WERI-Rb-1 (cell line): ENCODE data around the gene NKTR.
A peak's percentile ranks its signal among the peaks of the same experiment; 100 is the strongest.
"Not testable (repeated sequence)": the region's sequence is repeated elsewhere in the genome, so short reads cannot be mapped to it uniquely, and the experiment has no call there.

Experiments
- DNase-seq: peaks from one replicate; pipeline ENCODE4 v3.0.0-alpha.2; 2020
- H3K27ac ChIP-seq: fragments of 250-450 bp; sonication (Bioruptor Pico); 2 replicates; pipeline ENCODE4 v1.5.1; 2020; ENCODE audit warnings: mild to moderate bottlenecking, moderate library complexity
- H3K27me3 ChIP-seq: fragments of 250-450 bp; sonication (Bioruptor Pico); 2 replicates; pipeline ENCODE4 v1.5.1; 2021; ENCODE audit warnings: mild to moderate bottlenecking, low read depth, moderate library complexity; ENCODE audit not compliant: insufficient read depth, severe bottlenecking
- H3K36me3 ChIP-seq: fragments of 250-450 bp; sonication (Bioruptor Pico); 2 replicates; pipeline ENCODE4 v1.5.1; 2020; ENCODE audit warnings: mild to moderate bottlenecking, moderate library complexity
- H3K4me3 ChIP-seq: 2 replicates; pipeline ENCODE4 v1.5.1; 2011; ENCODE audit warnings: low read depth, mild to moderate bottlenecking, control low read depth, low read length
- H3K9me3 ChIP-seq: fragments of 250-450 bp; sonication (Bioruptor Pico); 2 replicates; pipeline ENCODE4 v1.5.1; 2021; ENCODE audit warnings: mild to moderate bottlenecking, moderate library complexity; ENCODE audit not compliant: severe bottlenecking
- CTCF ChIP-seq: IDR thresholded peaks from 2 replicates; pipeline ENCODE4 v1.5.1; 2011; ENCODE audit warnings: low read depth, mild to moderate bottlenecking, control low read depth, inconsistent platforms, low read length

Gene NKTR

GRCh38 chr3:42591811-42592210 is 8.7 kb upstream of the NKTR start:
- Histone ChIP-seq H3K4me3 (peak overlapping the region; percentile 68), H3K27me3 (no peaks in the 10 kb centered on the region), H3K27ac (peak overlapping the region; percentile 68), H3K9me3 (no peaks in the 10 kb centered on the region), H3K36me3 (peaks cover 43% of the 10 kb centered on the region)
- TF ChIP-seq CTCF = no peak
- no peak for DNase-seq

GRCh38 chr3:42593635-42594034 is 6.9 kb upstream of the NKTR start:
- no peak for TF ChIP-seq CTCF
- no peak overlapping the region for H3K27ac ChIP-seq
- DNase-seq = no peak
- peaks cover 45% of the 10 kb centered on the region for H3K36me3 ChIP-seq
- H3K4me3 ChIP-seq = no peak overlapping the region
- no peaks in the 10 kb centered on the region for H3K9me3 ChIP-seq
- no peaks in the 10 kb centered on the region for H3K27me3 ChIP-seq

- no peaks in the 10 kb centered on the region for H3K27me3 ChIP-seq
- no peak for DNase-seq
- TF ChIP-seq CTCF = no peak
- peaks cover 45% of the 10 kb centered on the region for H3K36me3 ChIP-seq
- no peaks in the 10 kb centered on the region for H3K9me3 ChIP-seq
- no peak overlapping the region for H3K27ac ChIP-seq
- H3K4me3 ChIP-seq = no peak overlapping the region
Observed at GRCh38 chr3:42595682-42596081, 4.8 kb upstream of the NKTR start.

- H3K27me3 ChIP-seq, H3K4me3 ChIP-seq, H3K27ac ChIP-seq, H3K9me3 ChIP-seq, DNase-seq: not testable (repeated sequence)
- peaks cover 42% of the 10 kb centered on the region for H3K36me3 ChIP-seq
Observed at GRCh38 chr3:42597098-42597497, 3.4 kb upstream of the NKTR start.

GRCh38 chr3:42600958-42601675 is 631 bp downstream of the NKTR start:
- no peak for TF ChIP-seq CTCF
- no peak for DNase-seq
- Histone ChIP-seq H3K4me3 (peak overlapping the region; percentile 84), H3K36me3 (peaks cover 24% of the 10 kb centered on the region), H3K9me3 (no peaks in the 10 kb centered on the region), H3K27me3 (no peaks in the 10 kb centered on the region), H3K27ac (peak overlapping the region; percentile 96)

- H3K9me3 ChIP-seq = no peaks in the 10 kb centered on the region
- H3K27ac ChIP-seq = peak overlapping the region; percentile 96
- no peaks in the 10 kb centered on the region for H3K27me3 ChIP-seq
- no peak for TF ChIP-seq CTCF
- no peak for DNase-seq
- H3K4me3 ChIP-seq = peak overlapping the region; percentile 84
- peaks cover 21% of the 10 kb centered on the region for H3K36me3 ChIP-seq
Observed at GRCh38 chr3:42601896-42602581, 1.6 kb downstream of the NKTR start.
